ENCODE data around the gene NDUFA13.

The NDUFA13 gene

GRCh38 chr19:19513682-19514081 is 2.3 kb upstream of the NDUFA13 start:
- no peak for FAIRE-seq

GRCh38 chr19:19514215-19514657 is 1.8 kb upstream of the NDUFA13 start:
- FAIRE-seq, result no peak

- FAIRE-seq, result no peak
Observed at GRCh38 chr19:19514881-19515641, 964 bp upstream of the NDUFA13 start, which contains the start of gene TSSK6. Gene TSSK6, minus strand, starts transcription at chr19:19515548. Its CDS starts 121 bp downstream, at chr19:19515427.

GRCh38 chr19:19517235-19517619 is 1.2 kb downstream of the NDUFA13 start:
- no peak for FAIRE-seq

GRCh38 chr19:19520989-19521388 is 5.0 kb downstream of the NDUFA13 start:
- no peak for FAIRE-seq

- FAIRE-seq, result no peak
Observed at GRCh38 chr19:19523177-19523576, 7.2 kb downstream of the NDUFA13 start.

GRCh38 chr19:19524053-19524452 is 8.0 kb downstream of the NDUFA13 start:
- FAIRE-seq, result no peak

- FAIRE-seq, result no peak
Observed at GRCh38 chr19:19525611-19526380, 9.8 kb downstream of the NDUFA13 start.

GRCh38 chr19:19526581-19527370 is 10.8 kb downstream of the NDUFA13 start:
- no peak for FAIRE-seq

- no peak for FAIRE-seq
Observed at GRCh38 chr19:19527371-19527656, 11.3 kb downstream of the NDUFA13 start.

GRCh38 chr19:19527674-19528625 is 11.9 kb downstream of the NDUFA13 start:
- FAIRE-seq, result no peak

GRCh38 chr19:19528721-19529490 is 12.9 kb downstream of the NDUFA13 start, which contains the start of gene YJEFN3:
Gene YJEFN3, plus strand, starts transcription at chr19:19528911. Its CDS starts 22 bp downstream, at chr19:19528933.
- no peak for FAIRE-seq

GRCh38 chr19:19529783-19530422 is 13.9 kb downstream of the NDUFA13 start:
- no peak for FAIRE-seq

- no peak for FAIRE-seq
Observed at GRCh38 chr19:19530423-19530804, 14.4 kb downstream of the NDUFA13 start.

- FAIRE-seq, result no peak
Observed at GRCh38 chr19:19530889-19531288, 14.9 kb downstream of the NDUFA13 start.

- FAIRE-seq, result no peak
Observed at GRCh38 chr19:19531951-19532805, 16.2 kb downstream of the NDUFA13 start.

- no peak for FAIRE-seq
Observed at GRCh38 chr19:19532806-19533701, 17.0 kb downstream of the NDUFA13 start.

GRCh38 chr19:19533841-19534240 is 17.8 kb downstream of the NDUFA13 start:
- no peak for FAIRE-seq

Data from G401.6 (cell line).